ENCODE data around the gene AKNAD1. TPM values are rescaled to one million over a fixed set of nuclear protein-coding genes. Genes with fewer than 3 reads are reported as not detected.

Gene AKNAD1
- total RNA-seq, 1 experiment from 2014 or later: 0.26 TPM

DNA sequence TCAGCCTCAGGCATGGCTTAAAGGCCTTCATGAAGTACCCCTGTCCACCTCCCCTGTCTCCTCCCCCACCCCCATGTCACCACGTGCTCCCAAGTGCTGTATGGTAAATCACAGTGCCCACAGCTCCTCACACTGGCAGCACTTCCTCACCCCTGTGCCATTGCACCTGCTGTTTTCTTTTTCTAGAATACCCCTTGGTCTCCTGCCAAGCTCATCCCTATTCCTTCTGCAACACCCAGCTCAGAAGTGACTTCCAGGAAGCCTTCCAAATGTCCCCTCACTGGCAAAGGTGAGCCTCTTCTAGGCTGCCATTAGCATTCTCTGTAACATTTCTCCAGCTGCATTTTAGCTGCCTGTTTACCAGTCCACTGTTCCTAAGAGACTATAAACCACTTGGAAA, 9.4 kb downstream of the AKNAD1 start:
- no peaks in the 10 kb centered on the region for H3K9me3 ChIP-seq (ENCODE audit: control insufficient read depth, insufficient read depth, low read depth, low read length)
- intact Hi-C loops (cut with micrococcal nuclease; ENCODE audit: unreplicated experiment): no loop called here
- H3K36me3 ChIP-seq (ENCODE audit: control insufficient read depth, insufficient read depth, low read length): no peaks in the 10 kb centered on the region
- in situ Hi-C loops (cut with HindIII; ENCODE audit: low pct_unique_long_range_greater_than_20kb, low sequenced_read_pairs): no loop called here
- no peak overlapping the region for H3K4me3 ChIP-seq (ENCODE audit: low read depth in 2 of 2, low read length in 2 of 2)
- no TSS peak for BruUV-seq (replicated peaks)
- CTCF ChIA-PET: interaction anchor here (0.6 to 0.7 kb wide), 2 partner anchors 17 to 104 kb away, joined by 3 to 5 read pairs; no protein-coding TSS in a partner anchor
- no peaks in the 10 kb centered on the region for H3K27me3 ChIP-seq (ENCODE audit: control insufficient read depth, insufficient read depth, low read length)
- POLR2A ChIA-PET: no interaction called here
- H3K27ac ChIP-seq (ENCODE audit: low read length): no peak overlapping the region
- ATAC-seq: no peak
- no peak for DNase-seq (ENCODE audit: low read depth, low spot score)
- TF ChIP-seq, protein P1, sequence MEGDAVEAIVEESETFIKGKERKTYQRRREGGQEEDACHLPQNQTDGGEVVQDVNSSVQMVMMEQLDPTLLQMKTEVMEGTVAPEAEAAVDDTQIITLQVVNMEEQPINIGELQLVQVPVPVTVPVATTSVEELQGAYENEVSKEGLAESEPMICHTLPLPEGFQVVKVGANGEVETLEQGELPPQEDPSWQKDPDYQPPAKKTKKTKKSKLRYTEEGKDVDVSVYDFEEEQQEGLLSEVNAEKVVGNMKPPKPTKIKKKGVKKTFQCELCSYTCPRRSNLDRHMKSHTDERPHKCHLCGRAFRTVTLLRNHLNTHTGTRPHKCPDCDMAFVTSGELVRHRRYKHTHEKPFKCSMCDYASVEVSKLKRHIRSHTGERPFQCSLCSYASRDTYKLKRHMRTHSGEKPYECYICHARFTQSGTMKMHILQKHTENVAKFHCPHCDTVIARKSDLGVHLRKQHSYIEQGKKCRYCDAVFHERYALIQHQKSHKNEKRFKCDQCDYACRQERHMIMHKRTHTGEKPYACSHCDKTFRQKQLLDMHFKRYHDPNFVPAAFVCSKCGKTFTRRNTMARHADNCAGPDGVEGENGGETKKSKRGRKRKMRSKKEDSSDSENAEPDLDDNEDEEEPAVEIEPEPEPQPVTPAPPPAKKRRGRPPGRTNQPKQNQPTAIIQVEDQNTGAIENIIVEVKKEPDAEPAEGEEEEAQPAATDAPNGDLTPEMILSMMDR (IDR thresholded peaks at IDR 0.05): no peak
- no peak for TF ChIP-seq POLR2AphosphoS5 (IDR thresholded peaks at IDR 0.05; ENCODE audit: low read depth, low read length)
- TF ChIP-seq SIN3A (IDR thresholded peaks at IDR 0.05; ENCODE audit: borderline replicate concordance, insufficient read depth, low read depth, low read length): no peak
- no peak for TF ChIP-seq TCF7L2 (IDR thresholded peaks at IDR 0.05; ENCODE audit: low read depth, low read length)
- TF ChIP-seq, protein P2, sequence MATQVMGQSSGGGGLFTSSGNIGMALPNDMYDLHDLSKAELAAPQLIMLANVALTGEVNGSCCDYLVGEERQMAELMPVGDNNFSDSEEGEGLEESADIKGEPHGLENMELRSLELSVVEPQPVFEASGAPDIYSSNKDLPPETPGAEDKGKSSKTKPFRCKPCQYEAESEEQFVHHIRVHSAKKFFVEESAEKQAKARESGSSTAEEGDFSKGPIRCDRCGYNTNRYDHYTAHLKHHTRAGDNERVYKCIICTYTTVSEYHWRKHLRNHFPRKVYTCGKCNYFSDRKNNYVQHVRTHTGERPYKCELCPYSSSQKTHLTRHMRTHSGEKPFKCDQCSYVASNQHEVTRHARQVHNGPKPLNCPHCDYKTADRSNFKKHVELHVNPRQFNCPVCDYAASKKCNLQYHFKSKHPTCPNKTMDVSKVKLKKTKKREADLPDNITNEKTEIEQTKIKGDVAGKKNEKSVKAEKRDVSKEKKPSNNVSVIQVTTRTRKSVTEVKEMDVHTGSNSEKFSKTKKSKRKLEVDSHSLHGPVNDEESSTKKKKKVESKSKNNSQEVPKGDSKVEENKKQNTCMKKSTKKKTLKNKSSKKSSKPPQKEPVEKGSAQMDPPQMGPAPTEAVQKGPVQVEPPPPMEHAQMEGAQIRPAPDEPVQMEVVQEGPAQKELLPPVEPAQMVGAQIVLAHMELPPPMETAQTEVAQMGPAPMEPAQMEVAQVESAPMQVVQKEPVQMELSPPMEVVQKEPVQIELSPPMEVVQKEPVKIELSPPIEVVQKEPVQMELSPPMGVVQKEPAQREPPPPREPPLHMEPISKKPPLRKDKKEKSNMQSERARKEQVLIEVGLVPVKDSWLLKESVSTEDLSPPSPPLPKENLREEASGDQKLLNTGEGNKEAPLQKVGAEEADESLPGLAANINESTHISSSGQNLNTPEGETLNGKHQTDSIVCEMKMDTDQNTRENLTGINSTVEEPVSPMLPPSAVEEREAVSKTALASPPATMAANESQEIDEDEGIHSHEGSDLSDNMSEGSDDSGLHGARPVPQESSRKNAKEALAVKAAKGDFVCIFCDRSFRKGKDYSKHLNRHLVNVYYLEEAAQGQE (IDR thresholded peaks at IDR 0.05; ENCODE audit: insufficient read depth in 1 of 2, low read depth in 2 of 2, low read length in 1 of 2): no peak
- H3K4me1 ChIP-seq (ENCODE audit: control insufficient read depth, insufficient read depth, low read length): no peaks in the 10 kb centered on the region

DNA sequence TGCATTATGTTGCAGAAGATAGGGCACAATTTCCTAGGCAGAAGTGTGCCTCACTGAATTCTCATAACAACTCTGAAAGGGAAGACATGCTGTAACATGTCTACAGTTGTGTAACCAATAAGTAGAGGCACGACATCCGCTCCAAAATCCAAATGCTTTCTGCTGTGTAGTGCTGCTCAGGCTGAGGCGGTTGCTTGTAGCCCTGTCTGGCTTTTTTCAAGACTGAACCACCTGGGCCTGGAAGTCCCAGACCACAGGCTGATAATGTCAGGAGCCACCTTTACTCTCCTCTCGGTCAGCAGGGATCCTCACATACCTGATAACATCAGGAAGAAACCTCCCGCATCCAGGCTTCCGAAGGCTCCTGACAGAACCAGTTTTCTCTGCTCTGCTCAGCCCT, 10.9 kb downstream of the AKNAD1 start:
- DNase-seq (ENCODE audit: low read depth, low spot score) (no peak), ATAC-seq (no peak)
- Histone ChIP-seq H3K4me3 (ENCODE audit: low read depth in 2 of 2, low read length in 2 of 2) (no peak overlapping the region), H3K36me3 (ENCODE audit: control insufficient read depth, insufficient read depth, low read length) (no peaks in the 10 kb centered on the region), H3K27ac (ENCODE audit: low read length) (no peak overlapping the region), H3K9me3 (ENCODE audit: control insufficient read depth, insufficient read depth, low read depth, low read length) (no peaks in the 10 kb centered on the region), H3K27me3 (ENCODE audit: control insufficient read depth, insufficient read depth, low read length) (no peaks in the 10 kb centered on the region), H3K4me1 (ENCODE audit: control insufficient read depth, insufficient read depth, low read length) (no peaks in the 10 kb centered on the region)
- BruUV-seq (replicated peaks): no TSS peak
- intact Hi-C loops (cut with micrococcal nuclease; ENCODE audit: unreplicated experiment) (no loop called here), in situ Hi-C loops (cut with HindIII; ENCODE audit: low pct_unique_long_range_greater_than_20kb, low sequenced_read_pairs) (no loop called here)
- ChIA-PET POLR2A (no interaction called here), CTCF (no interaction called here)
- TF ChIP-seq, protein P2 (IDR thresholded peaks at IDR 0.05; ENCODE audit: insufficient read depth in 1 of 2, low read depth in 2 of 2, low read length in 1 of 2): no peak
- TF ChIP-seq, protein P1 (IDR thresholded peaks at IDR 0.05): no peak
- no peak for TF ChIP-seq POLR2AphosphoS5 (IDR thresholded peaks at IDR 0.05; ENCODE audit: low read depth, low read length)
- TF ChIP-seq SIN3A (IDR thresholded peaks at IDR 0.05; ENCODE audit: borderline replicate concordance, insufficient read depth, low read depth, low read length): no peak
- no peak for TF ChIP-seq TCF7L2 (IDR thresholded peaks at IDR 0.05; ENCODE audit: low read depth, low read length)

Measured in Panc1 (cell line).